HG02938 (cell line): ENCODE measurements around the gene APBA2.

Experiments
- ATAC-seq: cut with Tn5 transposase; IDR thresholded peaks from one replicate; pipeline ENCODE4 v1.9.1; 2021; ENCODE audit warnings: mild to moderate bottlenecking, moderate library complexity; ENCODE audit not compliant: unreplicated experiment

APBA2 gene

GRCh38 chr15:28895146-28895545, 9.4 kb downstream of the APBA2 start:
- no peak for ATAC-seq

- ATAC-seq, result no peak
These were observed 9.8 kb downstream of the APBA2 start for GRCh38 chr15:28895566-28895965.

DNA sequence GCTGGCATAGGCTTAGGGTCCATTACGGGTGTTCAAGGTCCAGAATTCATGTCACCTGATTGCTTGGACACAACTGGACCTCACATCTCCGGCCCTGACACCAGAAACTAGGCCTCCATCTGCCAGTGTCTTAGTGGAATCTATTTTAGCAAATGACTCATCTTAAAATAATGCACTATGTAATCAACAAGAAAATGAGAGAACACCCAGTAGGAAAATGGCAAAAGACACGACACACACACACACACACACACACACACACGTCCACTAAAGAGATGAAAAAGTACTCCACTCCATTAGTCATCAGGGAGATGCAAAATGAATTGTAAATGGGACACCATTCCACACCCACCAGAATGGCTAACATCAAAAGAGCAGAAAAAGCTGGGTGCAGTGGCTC, 11.2 kb downstream of the APBA2 start:
- no peak for ATAC-seq

DNA sequence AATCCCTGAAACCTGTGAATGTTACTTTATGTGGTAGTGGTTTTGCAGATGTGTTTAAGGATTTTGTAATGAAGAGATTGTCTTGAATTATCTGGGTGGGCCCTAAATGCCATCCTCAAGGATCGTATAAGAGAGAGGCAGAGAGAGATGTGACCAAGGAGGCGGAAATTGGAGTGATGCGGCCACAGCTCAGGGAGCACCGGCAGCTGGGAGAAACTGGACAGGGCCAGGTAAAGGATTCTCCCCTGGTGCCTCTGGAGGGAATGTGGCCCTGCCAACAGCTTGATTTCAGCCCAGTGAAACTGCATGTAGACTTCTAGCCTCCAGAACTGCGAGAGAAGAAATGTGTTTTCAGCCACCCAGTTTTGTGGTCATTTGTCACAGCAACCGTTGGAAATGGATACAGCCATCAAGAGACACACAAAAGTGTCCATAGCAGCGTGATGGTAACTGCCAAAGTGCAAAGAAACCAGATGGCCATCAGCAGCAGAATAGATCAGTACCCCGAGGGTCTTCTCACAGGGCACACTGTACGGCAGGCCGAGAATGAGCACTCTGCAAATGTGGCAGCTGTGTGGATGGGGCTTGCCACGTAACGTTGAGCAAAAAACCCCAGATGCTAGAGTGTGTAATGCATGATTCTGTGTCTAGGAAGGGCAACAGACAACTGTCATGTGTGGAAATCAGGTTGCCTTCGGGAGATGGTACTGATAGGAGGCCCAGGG, 12.2 kb downstream of the APBA2 start:
- ATAC-seq, result no peak

DNA sequence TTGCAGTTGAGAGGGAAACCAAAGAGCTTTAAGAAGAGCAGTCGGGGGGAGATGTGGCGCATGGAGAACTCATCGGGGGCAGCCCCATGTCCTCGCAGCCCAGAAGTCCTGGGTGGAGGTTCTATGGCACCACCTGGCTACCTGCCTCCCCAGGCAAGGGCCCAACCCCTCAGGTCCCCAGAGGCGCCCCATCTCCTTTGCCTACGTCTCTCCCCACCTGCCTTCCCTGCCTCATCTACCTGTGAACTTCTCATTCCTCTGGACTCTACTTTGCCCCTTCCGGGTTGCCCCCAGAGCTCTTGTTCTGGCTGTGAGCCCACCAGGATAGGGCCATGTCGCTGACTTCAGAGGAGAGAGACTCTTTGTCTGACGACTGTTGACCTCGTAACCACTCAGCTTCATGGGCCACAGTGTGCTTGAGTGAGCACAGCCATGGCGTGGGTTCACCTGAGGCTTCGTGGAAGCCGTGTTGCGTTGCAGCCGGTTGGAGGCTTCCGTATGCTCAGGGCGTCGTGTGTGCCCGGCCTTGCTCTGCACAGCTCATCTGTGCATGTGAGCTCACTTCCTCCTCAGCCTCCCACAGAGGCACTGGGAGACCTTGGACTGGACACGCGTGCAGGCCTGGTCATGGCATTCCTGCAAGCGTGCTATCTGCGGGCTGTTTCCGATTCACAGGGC, 13.4 kb downstream of the APBA2 start:
- ATAC-seq, result no peak

GRCh38 chr15:28900041-28900891, 14.5 kb downstream of the APBA2 start:
- ATAC-seq, result no peak

DNA sequence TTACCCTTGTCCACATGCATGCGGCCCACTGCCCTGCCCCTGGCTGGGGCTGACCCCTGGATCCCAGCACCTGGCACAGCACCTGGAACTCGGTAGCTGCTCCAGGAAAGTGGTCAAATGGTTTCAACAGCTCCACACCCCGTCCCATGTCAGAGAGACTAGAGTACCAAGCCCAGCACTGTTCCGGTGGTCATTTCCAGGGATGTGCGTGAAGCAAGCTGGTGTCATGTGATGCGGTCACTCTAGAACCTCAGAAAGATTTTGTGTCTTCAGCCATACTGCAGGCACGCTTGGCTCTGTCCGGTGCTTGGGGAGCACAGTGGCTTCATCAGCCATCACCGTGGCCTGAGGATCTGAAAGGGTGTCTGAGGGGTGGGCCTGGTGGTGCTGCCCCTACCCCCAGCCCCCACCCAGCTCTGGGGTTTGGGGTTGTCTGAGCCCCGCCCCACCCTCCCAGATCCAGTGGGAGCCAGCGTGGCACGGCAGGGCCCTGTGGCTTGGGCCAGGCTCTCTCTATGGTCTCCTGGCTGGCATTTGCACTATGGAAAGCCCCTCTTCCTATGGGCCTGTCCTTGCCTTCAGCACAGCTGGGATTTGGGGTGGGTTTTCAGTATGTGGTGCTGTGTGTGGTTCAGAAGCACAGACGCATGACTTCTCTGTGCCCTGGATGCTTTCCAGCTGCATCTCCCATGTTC, 15.3 kb downstream of the APBA2 start:
- ATAC-seq, result no peak

DNA sequence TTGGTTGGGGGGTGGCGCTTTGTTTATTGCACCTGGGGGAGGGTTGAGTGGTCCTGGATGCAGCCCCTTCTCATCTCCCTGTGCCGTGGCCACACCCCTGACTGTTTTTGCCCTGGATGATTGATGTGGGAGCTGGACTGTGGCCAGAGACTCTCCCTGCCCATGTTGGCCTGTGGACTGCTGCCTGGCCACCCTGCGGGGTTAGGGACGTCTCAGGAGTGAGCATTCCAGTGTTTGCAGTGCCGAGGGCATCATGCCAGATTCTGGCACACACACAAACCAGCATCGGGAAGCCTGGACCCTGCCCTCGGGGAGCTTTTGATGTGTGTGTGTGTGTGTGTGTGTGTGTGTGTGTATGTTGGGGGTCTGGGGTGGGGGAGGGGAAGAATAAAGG, 15.8 kb downstream of the APBA2 start:
- ATAC-seq, result no peak

- no peak for ATAC-seq
These were observed 16.4 kb downstream of the APBA2 start for GRCh38 chr15:28901987-28902745.

- ATAC-seq, result no peak
These were observed 17.1 kb downstream of the APBA2 start for GRCh38 chr15:28902856-28903255.

- no peak for ATAC-seq
These were observed 17.8 kb downstream of the APBA2 start for GRCh38 chr15:28903555-28903954.

DNA sequence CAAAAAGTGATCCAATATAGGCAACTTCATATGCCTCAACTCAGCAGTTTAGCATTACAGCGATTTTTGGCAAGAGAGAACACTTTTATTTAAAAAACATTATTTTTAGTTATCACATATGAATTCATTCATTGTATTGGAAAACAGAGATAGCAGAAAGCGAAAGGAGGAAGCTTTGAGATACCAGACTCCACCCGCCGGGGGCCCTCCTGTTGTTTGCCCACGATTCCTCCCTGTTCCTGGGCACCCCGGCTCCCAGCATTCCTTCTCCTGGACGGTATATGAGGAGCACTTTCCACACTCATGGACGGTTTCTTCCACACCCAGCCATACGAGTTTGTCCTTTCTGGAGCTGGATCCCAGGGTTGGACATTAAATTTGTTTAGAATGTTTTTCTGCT, 18.2 kb downstream of the APBA2 start:
- ATAC-seq, result no peak

- no peak for ATAC-seq
These were observed 19.0 kb downstream of the APBA2 start for GRCh38 chr15:28904541-28905315.

- no peak for ATAC-seq
These were observed 21.7 kb downstream of the APBA2 start for GRCh38 chr15:28907338-28907960.

- ATAC-seq, result no peak
These were observed 24.3 kb downstream of the APBA2 start for GRCh38 chr15:28909958-28910500.

GRCh38 chr15:28911310-28911931, 25.6 kb downstream of the APBA2 start:
- ATAC-seq, result no peak

DNA sequence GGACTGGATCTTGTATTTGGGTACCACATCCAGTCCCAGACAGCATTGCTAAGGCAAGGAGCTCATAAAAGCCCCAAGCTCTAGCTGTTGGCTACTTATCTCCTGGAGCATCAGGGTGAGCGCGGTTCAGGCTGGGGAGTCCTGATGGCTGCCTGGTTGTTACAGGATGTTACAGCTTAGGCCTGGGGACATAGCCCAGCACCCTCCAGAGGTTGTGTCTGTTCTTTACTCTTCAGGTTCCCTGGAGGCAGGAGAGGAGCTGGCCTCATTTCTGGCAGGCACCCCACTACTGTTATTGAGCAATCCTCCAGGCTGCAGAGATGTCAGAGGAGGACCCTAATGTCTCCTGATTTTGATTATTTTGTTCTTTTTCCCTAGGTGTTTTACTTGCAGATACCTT, 26.6 kb downstream of the APBA2 start:
- ATAC-seq, result no peak

- no peak for ATAC-seq
These were observed 27.5 kb downstream of the APBA2 start for GRCh38 chr15:28913171-28913765.
